Sigmoid colon (tissue), 7 donors: ENCODE data around the gene OR13J1. TPM values are rescaled to one million over a fixed set of nuclear protein-coding genes. Genes with fewer than 3 reads are reported as not detected.

Experiments used
- DNase-seq: peaks from one replicate; pipeline ENCODE4 v3.0.0-alpha.2; 2019
- H3K27ac ChIP-seq, 4 donors: fragments of 200-600 bp; sonication (generic); one replicate each; pipeline ENCODE4 v1.5.1; 2016 to 2019; ENCODE audit warnings: mild to moderate bottlenecking in 1 of 4
- H3K27me3 ChIP-seq, 3 donors: fragments of 200-600 bp; sonication (generic); one replicate each; pipeline ENCODE4 v1.5.1; 2019; ENCODE audit warnings: mild to moderate bottlenecking in 1 of 3
- H3K36me3 ChIP-seq, 4 donors: fragments of 200-600 bp; sonication (generic); one replicate each; pipeline ENCODE4 v1.5.1; 2016 to 2019
- H3K4me1 ChIP-seq, 4 donors: fragments of 200-600 bp; sonication (generic); one replicate each; pipeline ENCODE4 v1.5.1; 2017 to 2019
- H3K4me3 ChIP-seq, 4 donors: fragments of 200-600 bp; sonication (generic); one replicate each; pipeline ENCODE4 v1.5.1; 2017 to 2019; ENCODE audit warnings: mild to moderate bottlenecking in 2 of 4, moderate library complexity in 1 of 4
- H3K9me3 ChIP-seq, 4 donors: fragments of 200-600 bp in 3 of 4; sonication (generic) in 3 of 4; one replicate each; pipeline versions ENCODE4 v1.5.1 to v1.6.1; 2013 to 2019
- EP300 ChIP-seq, 4 donors: sonication (generic); formaldehyde crosslinking; IDR thresholded peaks; one replicate each; pipeline ENCODE4 v1.6.1; 2017; ENCODE audit warnings: antibody characterized with exemption in 4 of 4
- POLR2A ChIP-seq, 2 donors: fragments of 450-650 bp; IDR thresholded peaks; one replicate each; pipeline ENCODE4 v1.6.1; 2016; ENCODE audit warnings: antibody characterized with exemption in 2 of 2, mild to moderate bottlenecking in 2 of 2, moderate library complexity in 2 of 2
- POLR2AphosphoS5 ChIP-seq, 4 donors: sonication (generic); formaldehyde crosslinking; IDR thresholded peaks; one replicate each; pipeline ENCODE4 v1.6.1; 2017; ENCODE audit warnings: antibody characterized with exemption in 4 of 4
- WGBS, 2 donors: extraction: QIAGEN DNeasy Blood & Tissue Kit; methylation state at CpG; one replicate each; pipeline ENCODE4 v1.1.7; 2013; 5-methylcytosine and 5-hydroxymethylcytosine counted together
- intact Hi-C: fragments of 100-400 bp; cut with DNase I; formaldehyde crosslinking; loops from one replicate; pipeline ENCODE4 v1.15.1; 2023
- polyA plus RNA-seq, 3 donors: library from polyadenylated mRNA; stranded (reverse); fragments of 200-250 nt; gene quantifications; one replicate each; pipeline ENCODE4 v1.2.3, GENCODE V29; 2013
- total RNA-seq, 4 donors: library from RNA; depleted of rRNA; stranded (reverse); fragments of >200 nt; gene quantifications; one replicate each; pipeline ENCODE4 v1.1.0, GENCODE V29; 2016
- TF ChIP-seq, protein P1 (sequence below), 4 experiments: fragments of 450-650 bp in 3 of 4; fragments of 200-600 bp in 1 of 4; IDR thresholded peaks; one replicate each; pipeline ENCODE4 v1.5.1; 2016 to 2019; ENCODE audit warnings: antibody characterized with exemption in 4 of 4, mild to moderate bottlenecking in 3 of 4, moderate library complexity in 2 of 4
- donor health status: healthy with polysubstance abuse.
- donor health status: Bipolar disorder and iron deficiency.
- donor health status: healthy.

OR13J1 gene
- total and polyA plus RNA-seq, 7 donors, result not detected

DNA sequence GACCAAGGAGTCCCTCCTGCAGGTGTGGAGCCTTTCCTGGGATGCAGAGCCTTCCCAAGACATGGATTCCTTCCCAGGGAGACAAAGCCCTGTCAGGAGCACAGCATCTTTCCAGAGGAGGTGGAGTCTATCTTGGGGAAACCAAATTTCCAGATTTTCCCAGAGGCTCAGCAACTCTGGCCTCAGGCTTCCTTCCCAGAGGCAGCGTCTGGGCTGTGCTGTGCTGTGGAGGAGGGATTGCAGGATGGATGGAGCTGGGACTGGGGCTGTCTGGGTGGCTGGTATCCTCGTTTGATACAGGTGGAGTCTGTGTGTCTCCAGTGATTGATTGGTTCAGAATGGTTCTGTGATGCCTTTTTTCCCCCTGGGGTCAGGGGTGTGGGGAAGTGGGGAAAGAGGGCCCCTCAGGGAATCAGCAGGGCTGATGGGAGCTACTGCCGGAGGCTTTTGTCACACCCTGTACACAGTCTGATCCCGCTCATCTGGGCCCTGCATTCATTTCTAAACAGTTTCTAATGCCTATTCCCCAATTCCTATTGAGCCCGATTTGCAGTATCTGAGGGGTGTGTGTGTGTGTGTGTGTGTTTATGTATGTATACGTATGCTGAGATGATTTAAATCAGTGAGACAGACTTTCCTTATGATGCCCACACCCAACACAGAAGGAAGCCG is 16.0 kb downstream of the OR13J1 start:
- Histone ChIP-seq H3K9me3 (no peaks in the 10 kb centered on the region), H3K36me3 (peaks cover 0 to 17% (median 10%) of the 10 kb centered on the region in 4 donors), H3K4me3 (no peak overlapping the region), H3K4me1 (no peaks in the 10 kb centered on the region), H3K27ac (no peak overlapping the region), H3K27me3 (no peaks in the 10 kb centered on the region)
- WGBS, 2 donors, result 87 to 88% methylated on average over 7 of the region's 7 CpGs
- TF ChIP-seq POLR2A (IDR thresholded peaks at IDR 0.05) (no peak), POLR2AphosphoS5 (IDR thresholded peaks at IDR 0.05) (no peak), EP300 (IDR thresholded peaks at IDR 0.05) (no peak)
- TF ChIP-seq, protein P1, sequence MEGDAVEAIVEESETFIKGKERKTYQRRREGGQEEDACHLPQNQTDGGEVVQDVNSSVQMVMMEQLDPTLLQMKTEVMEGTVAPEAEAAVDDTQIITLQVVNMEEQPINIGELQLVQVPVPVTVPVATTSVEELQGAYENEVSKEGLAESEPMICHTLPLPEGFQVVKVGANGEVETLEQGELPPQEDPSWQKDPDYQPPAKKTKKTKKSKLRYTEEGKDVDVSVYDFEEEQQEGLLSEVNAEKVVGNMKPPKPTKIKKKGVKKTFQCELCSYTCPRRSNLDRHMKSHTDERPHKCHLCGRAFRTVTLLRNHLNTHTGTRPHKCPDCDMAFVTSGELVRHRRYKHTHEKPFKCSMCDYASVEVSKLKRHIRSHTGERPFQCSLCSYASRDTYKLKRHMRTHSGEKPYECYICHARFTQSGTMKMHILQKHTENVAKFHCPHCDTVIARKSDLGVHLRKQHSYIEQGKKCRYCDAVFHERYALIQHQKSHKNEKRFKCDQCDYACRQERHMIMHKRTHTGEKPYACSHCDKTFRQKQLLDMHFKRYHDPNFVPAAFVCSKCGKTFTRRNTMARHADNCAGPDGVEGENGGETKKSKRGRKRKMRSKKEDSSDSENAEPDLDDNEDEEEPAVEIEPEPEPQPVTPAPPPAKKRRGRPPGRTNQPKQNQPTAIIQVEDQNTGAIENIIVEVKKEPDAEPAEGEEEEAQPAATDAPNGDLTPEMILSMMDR (IDR thresholded peaks at IDR 0.05), result no peak
- DNase-seq, result peak; percentile 34
- intact Hi-C loops, result no loop called here

GRCh38 chr9:35852876-35853865 is 17.0 kb downstream of the OR13J1 start:
- no peak overlapping the region for H3K27ac ChIP-seq
- H3K27me3 ChIP-seq, result no peaks in the 10 kb centered on the region
- H3K9me3 ChIP-seq, result no peaks in the 10 kb centered on the region
- 87 to 94% methylated on average over 25 of the region's 25 CpGs for WGBS, 2 donors
- intact Hi-C loops, result no loop called here
- TF ChIP-seq, protein P1 (IDR thresholded peaks at IDR 0.05), result no peak
- TF ChIP-seq POLR2AphosphoS5 (IDR thresholded peaks at IDR 0.05) (no peak), POLR2A (IDR thresholded peaks at IDR 0.05) (no peak), EP300 (IDR thresholded peaks at IDR 0.05) (no peak)
- H3K4me1 ChIP-seq, result peaks cover 0 to 8% (median 5%) of the 10 kb centered on the region in 4 donors
- H3K36me3 ChIP-seq, result peaks cover 0 to 17% (median 10%) of the 10 kb centered on the region in 4 donors
- H3K4me3 ChIP-seq, result no peak overlapping the region
- peak; percentile 42 for DNase-seq

- no peaks in the 10 kb centered on the region for H3K27me3 ChIP-seq
- H3K4me1 ChIP-seq, result peaks cover 0 to 16% (median 12%) of the 10 kb centered on the region in 4 donors
- H3K4me3 ChIP-seq, result no peak overlapping the region
- no peak for DNase-seq
- intact Hi-C loops, result no loop called here
- H3K27ac ChIP-seq, result no peak overlapping the region
- H3K36me3 ChIP-seq, result peaks cover 0 to 19% (median 10%) of the 10 kb centered on the region in 4 donors
- TF ChIP-seq, protein P1 (IDR thresholded peaks at IDR 0.05), result no peak
- TF ChIP-seq POLR2A (IDR thresholded peaks at IDR 0.05) (no peak), POLR2AphosphoS5 (IDR thresholded peaks at IDR 0.05) (no peak), EP300 (IDR thresholded peaks at IDR 0.05) (no peak)
- WGBS, 2 donors, result 89 to 91% methylated on average over 2 of the region's 2 CpGs
- no peaks in the 10 kb centered on the region for H3K9me3 ChIP-seq
Measured at GRCh38 chr9:35852267-35852815, 17.9 kb downstream of the OR13J1 start.

DNA sequence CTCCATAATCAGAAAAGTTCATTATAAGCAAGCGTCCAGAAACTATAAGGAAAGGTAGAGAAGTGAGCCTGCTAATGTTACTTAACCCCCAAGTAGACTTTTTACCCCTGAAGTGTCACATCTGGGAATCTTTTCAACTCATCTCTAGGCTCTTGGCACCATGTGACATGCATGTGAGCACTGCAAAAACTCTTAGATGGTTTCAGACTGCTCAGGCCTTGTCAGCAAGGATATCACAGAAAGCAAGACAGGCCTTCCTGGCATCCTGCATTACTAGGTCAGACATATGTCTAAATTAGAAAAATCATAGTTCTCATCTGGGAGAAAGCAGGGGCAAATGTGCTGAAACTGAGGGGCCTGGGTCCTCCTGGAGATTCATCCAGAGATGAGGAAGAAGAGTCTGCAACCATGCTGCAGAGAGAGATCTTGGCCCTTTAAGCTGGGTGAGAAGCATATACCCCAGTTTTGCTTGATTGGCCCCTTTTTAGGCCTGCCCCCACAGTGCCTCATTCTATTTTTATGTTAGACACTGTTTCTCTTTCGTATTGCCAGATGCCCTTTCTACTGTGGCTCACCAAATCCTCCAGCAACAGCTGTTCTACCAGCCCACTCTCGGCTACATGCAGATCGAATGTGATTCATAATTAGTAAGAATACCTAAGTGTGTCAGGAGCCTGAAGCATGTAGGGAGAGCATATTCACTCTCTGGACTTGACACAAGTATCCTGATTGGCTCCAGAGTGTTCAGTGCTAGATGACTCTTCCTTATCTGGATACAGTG is 22.2 kb downstream of the OR13J1 start:
- no peaks in the 10 kb centered on the region for H3K9me3 ChIP-seq
- intact Hi-C loops, result no loop called here
- peaks cover 0 to 53% (median 41%) of the 10 kb centered on the region in 4 donors for H3K4me1 ChIP-seq
- H3K36me3 ChIP-seq, result peaks cover 0 to 18% (median 2%) of the 10 kb centered on the region in 4 donors
- TF ChIP-seq EP300 (IDR thresholded peaks at IDR 0.05), result no peak
- TF ChIP-seq, protein P1 (IDR thresholded peaks at IDR 0.05), result no peak
- TF ChIP-seq POLR2A (IDR thresholded peaks at IDR 0.05), result no peak
- peak in 1 of 4 donors; percentile 3 for TF ChIP-seq POLR2AphosphoS5 (IDR thresholded peaks at IDR 0.05)
- DNase-seq, result peak; percentile 25
- no peak overlapping the region for H3K4me3 ChIP-seq
- H3K27me3 ChIP-seq, result no peaks in the 10 kb centered on the region
- H3K27ac ChIP-seq, result peak overlapping the region; percentile 71 to 84 (median 76)
- 66 to 84% methylated on average over 4 of the region's 4 CpGs for WGBS, 2 donors
